ENCODE data around the gene LDLRAD2. TPM values are rescaled to one million over a fixed set of nuclear protein-coding genes. Genes with fewer than 3 reads are reported as not detected.

LDLRAD2 gene
- total and polyA plus RNA-seq, 10 of the 15 experiments (the other 5 are each of a cell fraction or from before 2014, with no cell fraction given), result 0.04 to 0.23 (median 0.11) TPM; not detected in 7

- Histone ChIP-seq H3K36me3 (ENCODE audit: control insufficient read depth in 2 of 2, insufficient read depth in 2 of 2, low read length in 1 of 2) (no peaks in the 10 kb centered on the region), H2AFZ (ENCODE audit: control insufficient read depth, low read depth, low read length) (peak overlapping the region; percentile 85), H3K4me3 (no peak overlapping the region), H3K27me3 (replicated peaks in 1 of 2; ENCODE audit: control insufficient read depth in 2 of 2, insufficient read depth in 2 of 2, low read length in 1 of 2) (no peaks in the 10 kb centered on the region), H3K9ac (ENCODE audit: control insufficient read depth, insufficient read depth, low read length) (peak overlapping the region; percentile 18; the same call in 1 of the 2 replicates), H4K20me1 (ENCODE audit: control insufficient read depth, insufficient read depth) (no peaks in the 10 kb centered on the region), H3K9me3 (replicated peaks; ENCODE audit: control insufficient read depth, insufficient read depth, low read length) (no peaks in the 10 kb centered on the region; the same call in 2 of the 3 replicates), H3K27ac (ENCODE audit: control insufficient read depth, insufficient read depth) (peak overlapping the region; percentile 76), H3K4me2 (ENCODE audit: control insufficient read depth, insufficient read depth) (peak overlapping the region; percentile 61), H3K79me2 (ENCODE audit: control insufficient read depth, insufficient read depth, low read length) (no peaks in the 10 kb centered on the region), H3K4me1 (ENCODE audit: control insufficient read depth, insufficient read depth, low read length) (peaks cover 26% of the 10 kb centered on the region)
- DNase-seq (ENCODE audit: low read depth, low spot score) (no peak), FAIRE-seq (no peak), ATAC-seq (peak; percentile 61)
- intact Hi-C loops (cut with micrococcal nuclease; ENCODE audit: unreplicated experiment) (loop anchor here (5.0 kb wide), 1 partner anchor 74 kb away; no protein-coding TSS in a partner anchor), in situ Hi-C loops (cut with MboI) (no loop called here)
- ChIA-PET POLR2A (interaction anchor here (0.5 to 0.8 kb wide), 2 partner anchors 85 to 113 kb away, joined by 3 to 5 read pairs; no protein-coding TSS in a partner anchor), RAD21 (ENCODE audit: unreplicated experiment) (interaction anchor here (1.0 to 1.2 kb wide), 2 partner anchors 15 to 43 kb away, joined by 3 to 5 read pairs; no protein-coding TSS in a partner anchor), CTCF (interaction anchor here (0.6 to 2.1 kb wide), 5 partner anchors 9 to 222 kb away, joined by 3 to 11 read pairs (median 3); no protein-coding TSS in a partner anchor), SMC1A (ENCODE audit: uncharacterized antibody, unreplicated experiment) (interaction anchor here (0.6 to 1.5 kb wide), 5 partner anchors 13 to 84 kb away, joined by 3 to 4 read pairs (median 3); partner anchors contain the start of gene USP48)
- WGBS (ENCODE audit: insufficient coverage, insufficient replicate concordance, low lambda C conversion rate, missing lambda C conversion rate), result 48% methylated on average over 1 of the region's 1 CpG
- TF ChIP-seq ZNF687 (IDR thresholded peaks at IDR 0.05) (no peak), LARP7 (IDR thresholded peaks at IDR 0.05) (0 out of 2 replicates have a peak, but pooled peaks have one; percentile 48)
- TF ChIP-seq, protein P1, sequence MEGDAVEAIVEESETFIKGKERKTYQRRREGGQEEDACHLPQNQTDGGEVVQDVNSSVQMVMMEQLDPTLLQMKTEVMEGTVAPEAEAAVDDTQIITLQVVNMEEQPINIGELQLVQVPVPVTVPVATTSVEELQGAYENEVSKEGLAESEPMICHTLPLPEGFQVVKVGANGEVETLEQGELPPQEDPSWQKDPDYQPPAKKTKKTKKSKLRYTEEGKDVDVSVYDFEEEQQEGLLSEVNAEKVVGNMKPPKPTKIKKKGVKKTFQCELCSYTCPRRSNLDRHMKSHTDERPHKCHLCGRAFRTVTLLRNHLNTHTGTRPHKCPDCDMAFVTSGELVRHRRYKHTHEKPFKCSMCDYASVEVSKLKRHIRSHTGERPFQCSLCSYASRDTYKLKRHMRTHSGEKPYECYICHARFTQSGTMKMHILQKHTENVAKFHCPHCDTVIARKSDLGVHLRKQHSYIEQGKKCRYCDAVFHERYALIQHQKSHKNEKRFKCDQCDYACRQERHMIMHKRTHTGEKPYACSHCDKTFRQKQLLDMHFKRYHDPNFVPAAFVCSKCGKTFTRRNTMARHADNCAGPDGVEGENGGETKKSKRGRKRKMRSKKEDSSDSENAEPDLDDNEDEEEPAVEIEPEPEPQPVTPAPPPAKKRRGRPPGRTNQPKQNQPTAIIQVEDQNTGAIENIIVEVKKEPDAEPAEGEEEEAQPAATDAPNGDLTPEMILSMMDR (IDR thresholded peaks at IDR 0.05 in 2 of 3, conservative IDR thresholded peaks at IDR 0.05 in 1 of 3; ENCODE audit: control insufficient read depth in 2 of 3, extremely low read depth in 1 of 3, insufficient read depth in 1 of 3, low read depth in 3 of 3, low read length in 3 of 3), result peak in 1 of 3 experiments; percentile 9; a peak in 1 of 6 replicates
- BruUV-seq (replicated peaks), result no TSS peak
These were observed 54.6 kb downstream of the LDLRAD2 start for GRCh38 chr1:21866707-21867043.

Measured in GM12878 (cell line).